Activated naive CD4-positive, alpha-beta T cell treated with anti-CD3 and anti-CD28 coated beads, Interleukin-2, amount 50 U/mL, for 24 hours (primary cell): ENCODE data around the gene STH.
"Not testable (repeated sequence)": the region's sequence is repeated elsewhere in the genome, so short reads cannot be mapped to it uniquely, and the experiment has no call there.

Source experiments
- H3K27ac Mint-ChIP-seq: one replicate; pipeline ENCODE4 v1.8.0; 2021; ENCODE audit warnings: mild to moderate bottlenecking, mixed read lengths
- H3K27me3 Mint-ChIP-seq: one replicate; pipeline ENCODE4 v1.8.0; 2021; ENCODE audit warnings: mixed read lengths
- H3K36me3 Mint-ChIP-seq: one replicate; pipeline ENCODE4 v1.8.0; 2021; ENCODE audit warnings: mixed read lengths
- H3K4me1 Mint-ChIP-seq: one replicate; pipeline ENCODE4 v1.8.0; 2021; ENCODE audit warnings: mixed read lengths
- H3K4me3 Mint-ChIP-seq: one replicate; pipeline ENCODE4 v1.8.0; 2021; ENCODE audit warnings: mild to moderate bottlenecking, mixed read lengths
- H3K9me3 Mint-ChIP-seq: one replicate; pipeline ENCODE4 v1.8.0; 2021; ENCODE audit warnings: mixed read lengths

Gene STH

DNA sequence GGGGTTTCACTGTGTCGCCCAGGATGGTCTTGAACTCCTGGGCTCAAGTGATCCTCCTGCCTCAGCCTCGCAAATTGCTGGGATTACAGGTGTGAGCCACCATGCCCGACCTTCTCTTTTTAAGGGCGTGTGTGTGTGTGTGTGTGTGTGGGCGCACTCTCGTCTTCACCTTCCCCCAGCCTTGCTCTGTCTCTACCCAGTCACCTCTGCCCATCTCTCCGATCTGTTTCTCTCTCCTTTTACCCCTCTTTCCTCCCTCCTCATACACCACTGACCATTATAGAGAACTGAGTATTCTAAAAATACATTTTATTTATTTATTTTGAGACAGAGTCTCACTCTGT, 3.9 kb downstream of the STH start:
- no peaks in the 10 kb centered on the region for H3K9me3 Mint-ChIP-seq
- H3K36me3 Mint-ChIP-seq, result no peaks in the 10 kb centered on the region
- no peak overlapping the region for H3K27ac Mint-ChIP-seq
- H3K27me3 Mint-ChIP-seq, result no peaks in the 10 kb centered on the region
- H3K4me1 Mint-ChIP-seq, result no peaks in the 10 kb centered on the region
- no peak overlapping the region for H3K4me3 Mint-ChIP-seq

DNA sequence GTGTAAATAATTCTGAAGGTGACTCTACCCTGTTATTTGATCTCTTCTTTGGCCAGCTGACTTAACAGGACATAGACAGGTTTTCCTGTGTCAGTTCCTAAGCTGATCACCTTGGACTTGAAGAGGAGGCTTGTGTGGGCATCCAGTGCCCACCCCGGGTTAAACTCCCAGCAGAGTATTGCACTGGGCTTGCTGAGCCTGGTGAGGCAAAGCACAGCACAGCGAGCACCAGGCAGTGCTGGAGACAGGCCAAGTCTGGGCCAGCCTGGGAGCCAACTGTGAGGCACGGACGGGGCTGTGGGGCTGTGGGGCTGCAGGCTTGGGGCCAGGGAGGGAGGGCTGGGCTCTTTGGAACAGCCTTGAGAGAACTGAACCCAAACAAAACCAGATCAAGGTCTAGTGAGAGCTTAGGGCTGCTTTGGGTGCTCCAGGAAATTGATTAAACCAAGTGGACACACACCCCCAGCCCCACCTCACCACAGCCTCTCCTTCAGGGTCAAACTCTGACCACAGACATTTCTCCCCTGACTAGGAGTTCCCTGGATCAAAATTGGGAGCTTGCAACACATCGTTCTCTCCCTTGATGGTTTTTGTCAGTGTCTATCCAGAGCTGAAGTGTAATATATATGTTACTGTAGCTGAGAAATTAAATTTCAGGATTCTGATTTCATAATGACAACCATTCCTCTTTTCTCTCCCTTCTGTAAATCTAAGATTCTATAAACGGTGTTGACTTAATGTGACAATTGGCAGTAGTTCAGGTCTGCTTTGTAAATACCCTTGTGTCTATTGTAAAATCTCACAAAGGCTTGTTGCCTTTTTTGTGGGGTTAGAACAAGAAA, 5.1 kb downstream of the STH start:
- no peaks in the 10 kb centered on the region for H3K9me3 Mint-ChIP-seq
- H3K27ac Mint-ChIP-seq, result no peak overlapping the region
- H3K36me3 Mint-ChIP-seq, result no peaks in the 10 kb centered on the region
- no peaks in the 10 kb centered on the region for H3K4me1 Mint-ChIP-seq
- H3K4me3 Mint-ChIP-seq, result no peak overlapping the region
- H3K27me3 Mint-ChIP-seq, result no peaks in the 10 kb centered on the region

DNA sequence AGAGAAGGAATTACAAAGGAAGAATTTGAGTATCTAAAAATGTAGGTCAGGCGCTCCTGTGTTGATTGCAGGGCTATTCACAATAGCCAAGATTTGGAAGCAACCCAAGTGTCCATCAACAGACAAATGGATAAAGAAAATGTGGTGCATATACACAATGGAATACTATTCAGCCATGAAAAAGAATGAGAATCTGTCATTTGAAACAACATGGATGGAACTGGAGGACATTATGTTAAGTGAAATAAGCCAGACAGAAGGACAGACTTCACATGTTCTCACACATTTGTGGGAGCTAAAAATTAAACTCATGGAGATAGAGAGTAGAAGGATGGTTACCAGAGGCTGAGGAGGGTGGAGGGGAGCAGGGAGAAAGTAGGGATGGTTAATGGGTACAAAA, 7.0 kb downstream of the STH start:
- H3K4me3 Mint-ChIP-seq, H3K9me3 Mint-ChIP-seq, H3K27me3 Mint-ChIP-seq, H3K4me1 Mint-ChIP-seq, H3K36me3 Mint-ChIP-seq: not testable (repeated sequence)
- peak overlapping the region; percentile 9 for H3K27ac Mint-ChIP-seq

DNA sequence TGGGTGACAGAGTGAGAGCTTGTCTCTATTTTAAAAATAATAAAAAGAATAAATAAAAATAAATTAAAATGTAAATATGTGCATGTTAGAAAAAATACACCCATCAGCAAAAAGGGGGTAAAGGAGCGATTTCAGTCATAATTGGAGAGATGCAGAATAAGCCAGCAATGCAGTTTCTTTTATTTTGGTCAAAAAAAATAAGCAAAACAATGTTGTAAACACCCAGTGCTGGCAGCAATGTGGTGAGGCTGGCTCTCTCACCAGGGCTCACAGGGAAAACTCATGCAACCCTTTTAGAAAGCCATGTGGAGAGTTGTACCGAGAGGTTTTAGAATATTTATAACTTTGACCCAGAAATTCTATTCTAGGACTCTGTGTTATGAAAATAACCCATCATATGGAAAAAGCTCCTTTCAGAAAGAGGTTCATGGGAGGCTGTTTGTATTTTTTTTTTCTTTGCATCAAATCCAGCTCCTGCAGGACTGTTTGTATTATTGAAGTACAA, 8.5 kb downstream of the STH start:
- Mint-ChIP-seq H3K27me3 (no peaks in the 10 kb centered on the region), H3K9me3 (no peaks in the 10 kb centered on the region), H3K36me3 (no peaks in the 10 kb centered on the region)

DNA sequence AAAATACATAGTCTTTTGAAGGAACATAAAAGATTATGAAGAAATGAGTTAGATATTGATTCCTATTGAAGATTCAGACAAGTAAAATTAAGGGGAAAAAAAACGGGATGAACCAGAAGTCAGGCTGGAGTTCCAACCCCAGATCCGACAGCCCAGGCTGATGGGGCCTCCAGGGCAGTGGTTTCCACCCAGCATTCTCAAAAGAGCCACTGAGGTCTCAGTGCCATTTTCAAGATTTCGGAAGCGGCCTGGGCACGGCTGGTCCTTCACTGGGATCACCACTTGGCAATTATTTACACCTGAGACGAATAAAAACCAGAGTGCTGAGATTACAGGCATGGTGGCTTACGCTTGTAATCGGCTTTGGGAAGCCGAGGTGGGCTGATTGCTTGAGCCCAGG, 9.5 kb downstream of the STH start:
- no peak overlapping the region for H3K4me3 Mint-ChIP-seq
- H3K9me3 Mint-ChIP-seq, result no peaks in the 10 kb centered on the region
- H3K27ac Mint-ChIP-seq, result no peak overlapping the region
- no peaks in the 10 kb centered on the region for H3K27me3 Mint-ChIP-seq
- H3K36me3 Mint-ChIP-seq, result no peaks in the 10 kb centered on the region
- H3K4me1 Mint-ChIP-seq, result no peaks in the 10 kb centered on the region

More for the DNA sequence above, 8.5 kb downstream of the STH start:
- Mint-ChIP-seq H3K27ac (no peak overlapping the region), H3K4me3 (no peak overlapping the region), H3K4me1 (no peaks in the 10 kb centered on the region)

DNA sequence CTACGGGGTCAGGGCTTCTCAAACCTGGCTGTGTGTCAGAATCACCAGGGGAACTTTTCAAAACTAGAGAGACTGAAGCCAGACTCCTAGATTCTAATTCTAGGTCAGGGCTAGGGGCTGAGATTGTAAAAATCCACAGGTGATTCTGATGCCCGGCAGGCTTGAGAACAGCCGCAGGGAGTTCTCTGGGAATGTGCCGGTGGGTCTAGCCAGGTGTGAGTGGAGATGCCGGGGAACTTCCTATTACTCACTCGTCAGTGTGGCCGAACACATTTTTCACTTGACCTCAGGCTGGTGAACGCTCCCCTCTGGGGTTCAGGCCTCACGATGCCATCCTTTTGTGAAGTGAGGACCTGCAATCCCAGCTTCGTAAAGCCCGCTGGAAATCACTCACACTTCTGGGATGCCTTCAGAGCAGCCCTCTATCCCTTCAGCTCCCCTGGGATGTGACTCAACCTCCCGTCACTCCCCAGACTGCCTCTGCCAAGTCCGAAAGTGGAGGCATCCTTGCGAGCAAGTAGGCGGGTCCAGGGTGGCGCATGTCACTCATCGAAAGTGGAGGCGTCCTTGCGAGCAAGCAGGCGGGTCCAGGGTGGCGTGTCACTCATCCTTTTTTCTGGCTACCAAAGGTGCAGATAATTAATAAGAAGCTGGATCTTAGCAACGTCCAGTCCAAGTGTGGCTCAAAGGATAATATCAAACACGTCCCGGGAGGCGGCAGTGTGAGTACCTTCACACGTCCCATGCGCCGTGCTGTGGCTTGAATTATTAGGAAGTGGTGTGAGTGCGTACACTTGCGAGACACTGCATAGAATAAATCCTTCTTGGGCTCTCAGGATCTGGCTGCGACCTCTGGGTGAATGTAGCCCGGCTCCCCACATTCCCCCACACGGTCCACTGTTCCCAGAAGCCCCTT, 10.9 kb downstream of the STH start:
- Mint-ChIP-seq H3K4me3 (no peak overlapping the region), H3K27ac (no peak overlapping the region), H3K36me3 (no peaks in the 10 kb centered on the region), H3K9me3 (no peaks in the 10 kb centered on the region), H3K4me1 (no peaks in the 10 kb centered on the region), H3K27me3 (no peaks in the 10 kb centered on the region)

DNA sequence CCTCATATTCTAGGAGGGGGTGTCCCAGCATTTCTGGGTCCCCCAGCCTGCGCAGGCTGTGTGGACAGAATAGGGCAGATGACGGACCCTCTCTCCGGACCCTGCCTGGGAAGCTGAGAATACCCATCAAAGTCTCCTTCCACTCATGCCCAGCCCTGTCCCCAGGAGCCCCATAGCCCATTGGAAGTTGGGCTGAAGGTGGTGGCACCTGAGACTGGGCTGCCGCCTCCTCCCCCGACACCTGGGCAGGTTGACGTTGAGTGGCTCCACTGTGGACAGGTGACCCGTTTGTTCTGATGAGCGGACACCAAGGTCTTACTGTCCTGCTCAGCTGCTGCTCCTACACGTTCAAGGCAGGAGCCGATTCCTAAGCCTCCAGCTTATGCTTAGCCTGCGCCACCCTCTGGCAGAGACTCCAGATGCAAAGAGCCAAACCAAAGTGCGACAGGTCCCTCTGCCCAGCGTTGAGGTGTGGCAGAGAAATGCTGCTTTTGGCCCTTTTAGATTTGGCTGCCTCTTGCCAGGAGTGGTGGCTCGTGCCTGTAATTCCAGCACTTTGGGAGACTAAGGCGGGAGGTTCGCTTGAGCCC, 11.6 kb downstream of the STH start:
- Mint-ChIP-seq H3K27me3 (no peaks in the 10 kb centered on the region), H3K4me1 (no peaks in the 10 kb centered on the region), H3K9me3 (no peaks in the 10 kb centered on the region), H3K36me3 (no peaks in the 10 kb centered on the region), H3K4me3 (no peak overlapping the region), H3K27ac (no peak overlapping the region)

DNA sequence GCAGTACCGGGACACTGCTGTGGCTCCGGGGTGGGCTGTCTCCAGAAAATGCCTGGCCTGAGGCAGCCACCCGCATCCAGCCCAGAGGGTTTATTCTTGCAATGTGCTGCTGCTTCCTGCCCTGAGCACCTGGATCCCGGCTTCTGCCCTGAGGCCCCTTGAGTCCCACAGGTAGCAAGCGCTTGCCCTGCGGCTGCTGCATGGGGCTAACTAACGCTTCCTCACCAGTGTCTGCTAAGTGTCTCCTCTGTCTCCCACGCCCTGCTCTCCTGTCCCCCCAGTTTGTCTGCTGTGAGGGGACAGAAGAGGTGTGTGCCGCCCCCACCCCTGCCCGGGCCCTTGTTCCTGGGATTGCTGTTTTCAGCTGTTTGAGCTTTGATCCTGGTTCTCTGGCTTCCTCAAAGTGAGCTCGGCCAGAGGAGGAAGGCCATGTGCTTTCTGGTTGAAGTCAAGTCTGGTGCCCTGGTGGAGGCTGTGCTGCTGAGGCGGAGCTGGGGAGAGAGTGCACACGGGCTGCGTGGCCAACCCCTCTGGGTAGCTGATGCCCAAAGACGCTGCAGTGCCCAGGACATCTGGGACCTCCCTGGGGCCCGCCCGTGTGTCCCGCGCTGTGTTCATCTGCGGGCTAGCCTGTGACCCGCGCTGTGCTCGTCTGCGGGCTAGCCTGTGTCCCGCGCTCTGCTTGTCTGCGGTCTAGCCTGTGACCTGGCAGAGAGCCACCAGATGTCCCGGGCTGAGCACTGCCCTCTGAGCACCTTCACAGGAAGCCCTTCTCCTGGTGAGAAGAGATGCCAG, 12.9 kb downstream of the STH start:
- no peaks in the 10 kb centered on the region for H3K36me3 Mint-ChIP-seq
- no peak overlapping the region for H3K4me3 Mint-ChIP-seq
- no peaks in the 10 kb centered on the region for H3K9me3 Mint-ChIP-seq
- H3K27ac Mint-ChIP-seq, result no peak overlapping the region
- no peaks in the 10 kb centered on the region for H3K4me1 Mint-ChIP-seq
- H3K27me3 Mint-ChIP-seq, result no peaks in the 10 kb centered on the region

DNA sequence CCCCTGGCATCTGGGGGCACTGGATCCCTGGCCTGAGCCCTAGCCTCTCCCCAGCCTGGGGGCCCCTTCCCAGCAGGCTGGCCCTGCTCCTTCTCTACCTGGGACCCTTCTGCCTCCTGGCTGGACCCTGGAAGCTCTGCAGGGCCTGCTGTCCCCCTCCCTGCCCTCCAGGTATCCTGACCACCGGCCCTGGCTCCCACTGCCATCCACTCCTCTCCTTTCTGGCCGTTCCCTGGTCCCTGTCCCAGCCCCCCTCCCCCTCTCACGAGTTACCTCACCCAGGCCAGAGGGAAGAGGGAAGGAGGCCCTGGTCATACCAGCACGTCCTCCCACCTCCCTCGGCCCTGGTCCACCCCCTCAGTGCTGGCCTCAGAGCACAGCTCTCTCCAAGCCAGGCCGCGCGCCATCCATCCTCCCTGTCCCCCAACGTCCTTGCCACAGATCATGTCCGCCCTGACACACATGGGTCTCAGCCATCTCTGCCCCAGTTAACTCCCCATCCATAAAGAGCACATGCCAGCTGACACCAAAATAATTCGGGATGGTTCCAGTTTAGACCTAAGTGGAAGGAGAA, 13.5 kb downstream of the STH start:
- H3K4me3 Mint-ChIP-seq, result no peak overlapping the region
- peak overlapping the region; percentile 12 for H3K27ac Mint-ChIP-seq
- no peaks in the 10 kb centered on the region for H3K36me3 Mint-ChIP-seq
- H3K9me3 Mint-ChIP-seq, result no peaks in the 10 kb centered on the region
- no peaks in the 10 kb centered on the region for H3K4me1 Mint-ChIP-seq
- H3K27me3 Mint-ChIP-seq, result no peaks in the 10 kb centered on the region

DNA sequence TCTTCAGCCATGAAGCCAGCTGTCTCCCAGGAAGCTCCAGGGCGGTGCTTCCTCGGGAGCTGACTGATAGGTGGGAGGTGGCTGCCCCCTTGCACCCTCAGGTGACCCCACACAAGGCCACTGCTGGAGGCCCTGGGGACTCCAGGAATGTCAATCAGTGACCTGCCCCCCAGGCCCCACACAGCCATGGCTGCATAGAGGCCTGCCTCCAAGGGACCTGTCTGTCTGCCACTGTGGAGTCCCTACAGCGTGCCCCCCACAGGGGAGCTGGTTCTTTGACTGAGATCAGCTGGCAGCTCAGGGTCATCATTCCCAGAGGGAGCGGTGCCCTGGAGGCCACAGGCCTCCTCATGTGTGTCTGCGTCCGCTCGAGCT, 14.1 kb downstream of the STH start:
- no peak overlapping the region for H3K4me3 Mint-ChIP-seq
- no peaks in the 10 kb centered on the region for H3K36me3 Mint-ChIP-seq
- H3K27me3 Mint-ChIP-seq, result no peaks in the 10 kb centered on the region
- peak overlapping the region; percentile 12 for H3K27ac Mint-ChIP-seq
- H3K4me1 Mint-ChIP-seq, result peaks cover 2% of the 10 kb centered on the region
- H3K9me3 Mint-ChIP-seq, result no peaks in the 10 kb centered on the region

DNA sequence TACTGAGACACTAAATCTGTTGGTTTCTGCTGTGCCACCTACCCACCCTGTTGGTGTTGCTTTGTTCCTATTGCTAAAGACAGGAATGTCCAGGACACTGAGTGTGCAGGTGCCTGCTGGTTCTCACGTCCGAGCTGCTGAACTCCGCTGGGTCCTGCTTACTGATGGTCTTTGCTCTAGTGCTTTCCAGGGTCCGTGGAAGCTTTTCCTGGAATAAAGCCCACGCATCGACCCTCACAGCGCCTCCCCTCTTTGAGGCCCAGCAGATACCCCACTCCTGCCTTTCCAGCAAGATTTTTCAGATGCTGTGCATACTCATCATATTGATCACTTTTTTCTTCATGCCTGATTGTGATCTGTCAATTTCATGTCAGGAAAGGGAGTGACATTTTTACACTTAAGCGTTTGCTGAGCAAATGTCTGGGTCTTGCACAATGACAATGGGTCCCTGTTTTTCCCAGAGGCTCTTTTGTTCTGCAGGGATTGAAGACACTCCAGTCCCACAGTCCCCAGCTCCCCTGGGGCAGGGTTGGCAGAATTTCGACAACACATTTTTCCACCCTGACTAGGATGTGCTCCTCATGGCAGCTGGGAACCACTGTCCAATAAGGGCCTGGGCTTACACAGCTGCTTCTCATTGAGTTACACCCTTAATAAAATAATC, 14.6 kb downstream of the STH start:
- H3K4me3 Mint-ChIP-seq, result no peak overlapping the region
- H3K27ac Mint-ChIP-seq, result no peak overlapping the region
- no peaks in the 10 kb centered on the region for H3K27me3 Mint-ChIP-seq
- peaks cover 7% of the 10 kb centered on the region for H3K4me1 Mint-ChIP-seq
- no peaks in the 10 kb centered on the region for H3K9me3 Mint-ChIP-seq
- no peaks in the 10 kb centered on the region for H3K36me3 Mint-ChIP-seq

DNA sequence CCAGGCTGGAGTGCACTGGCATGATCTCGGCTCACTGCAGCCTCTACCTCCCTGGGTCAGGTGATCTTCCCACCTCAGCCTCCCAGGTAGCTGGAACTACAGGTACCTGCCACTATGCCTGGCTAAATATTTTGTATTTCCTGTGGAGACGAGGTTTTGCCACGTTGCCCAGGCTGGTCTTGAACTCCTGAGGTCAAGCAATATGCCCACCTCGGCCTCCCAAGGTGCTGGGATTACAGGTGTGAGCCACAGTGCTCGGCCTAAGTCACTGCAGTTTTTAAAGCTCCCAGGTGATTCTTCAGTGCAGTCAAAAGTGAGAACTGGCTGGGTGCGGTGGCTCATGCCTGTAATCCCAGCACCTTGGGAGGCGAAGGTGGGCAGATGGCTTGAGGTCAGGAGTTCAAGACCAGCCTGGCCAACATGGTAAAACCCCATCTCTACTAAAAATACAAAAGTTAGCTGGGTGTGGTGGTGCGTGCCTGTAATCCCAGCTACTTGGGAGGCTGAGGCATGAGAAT, 20.4 kb downstream of the STH start:
- peaks cover 30% of the 10 kb centered on the region for H3K4me1 Mint-ChIP-seq
- not testable (repeated sequence) for H3K27me3 Mint-ChIP-seq, H3K36me3 Mint-ChIP-seq, H3K4me3 Mint-ChIP-seq, H3K9me3 Mint-ChIP-seq, H3K27ac Mint-ChIP-seq

DNA sequence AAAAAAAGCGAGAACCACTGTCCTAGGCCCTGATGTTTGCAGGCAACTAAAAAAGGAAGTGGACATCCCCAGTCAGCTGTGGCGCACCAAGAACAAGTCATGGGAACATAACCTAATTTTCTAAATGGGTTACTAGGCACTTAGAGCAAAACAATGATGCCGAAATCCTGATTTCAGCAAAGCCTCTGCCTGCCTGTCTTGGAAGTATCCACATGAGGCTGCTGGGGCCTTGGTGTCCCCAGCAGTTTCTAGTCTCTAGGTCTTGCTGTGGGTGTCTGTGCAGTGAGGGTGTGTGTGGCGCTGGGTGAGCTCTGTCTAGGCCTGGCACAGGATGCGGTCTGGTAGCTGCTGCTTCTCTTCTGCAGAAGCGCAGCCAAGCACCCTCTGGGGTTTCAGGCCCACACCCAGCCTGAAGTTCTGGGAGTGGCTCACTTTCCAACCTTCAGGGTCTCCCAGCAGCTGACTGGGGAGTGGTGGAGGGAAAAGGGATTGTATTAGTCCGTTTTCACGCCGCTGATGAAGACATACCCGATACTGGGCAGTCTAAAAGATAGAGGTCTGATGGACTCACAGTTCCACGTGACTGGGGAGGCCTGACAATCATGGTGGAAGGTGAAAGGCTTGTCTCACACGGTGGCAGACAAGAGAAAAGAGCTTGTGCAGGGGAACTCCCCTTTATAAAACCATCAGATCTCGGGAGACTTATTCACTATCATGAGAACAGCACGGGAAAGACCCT, 21.1 kb downstream of the STH start:
- H3K4me3 Mint-ChIP-seq, result peak overlapping the region; percentile 49
- H3K27ac Mint-ChIP-seq, result peak overlapping the region; percentile 68
- H3K9me3 Mint-ChIP-seq, result no peaks in the 10 kb centered on the region
- H3K27me3 Mint-ChIP-seq, result no peaks in the 10 kb centered on the region
- H3K4me1 Mint-ChIP-seq, result peaks cover 30% of the 10 kb centered on the region
- peaks cover 3% of the 10 kb centered on the region for H3K36me3 Mint-ChIP-seq

DNA sequence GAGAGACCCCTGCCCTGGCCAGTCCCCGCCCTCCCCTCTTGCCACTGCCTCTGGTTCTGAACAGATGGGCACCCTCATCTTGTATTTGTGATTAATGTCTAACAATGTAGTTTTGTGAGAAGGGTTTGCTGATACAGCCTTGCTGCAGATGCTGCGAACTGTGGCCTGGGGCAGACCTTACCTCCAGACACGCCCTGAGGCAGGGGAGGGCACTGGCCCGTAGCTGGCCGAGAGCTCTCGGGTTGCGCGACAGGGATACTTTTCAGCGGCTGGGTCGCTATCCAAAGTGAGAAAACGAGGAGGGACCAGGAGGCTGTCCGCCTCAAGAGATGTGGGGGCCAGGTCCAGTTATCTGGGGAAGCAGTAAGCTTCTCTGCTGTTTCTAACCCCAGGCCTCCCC, 21.9 kb downstream of the STH start:
- Mint-ChIP-seq H3K4me3 (no peak overlapping the region), H3K27me3 (no peaks in the 10 kb centered on the region), H3K27ac (no peak overlapping the region), H3K9me3 (no peaks in the 10 kb centered on the region), H3K36me3 (peaks cover 3% of the 10 kb centered on the region), H3K4me1 (peaks cover 30% of the 10 kb centered on the region)
